Stromal cell of bone marrow (primary cell): ENCODE results near the gene ALG9.
"Not testable (repeated sequence)": the region's sequence is repeated elsewhere in the genome, so short reads cannot be mapped to it uniquely, and the experiment has no call there.

Experiments
- DNase-seq: peaks from one replicate; pipeline ENCODE4 v3.0.0-alpha.2; 2012; ENCODE audit warnings: low read depth

Gene ALG9

GRCh38 chr11:111796696-111797095, 74.7 kb downstream of the ALG9 start:
- DNase-seq = no peak

DNA sequence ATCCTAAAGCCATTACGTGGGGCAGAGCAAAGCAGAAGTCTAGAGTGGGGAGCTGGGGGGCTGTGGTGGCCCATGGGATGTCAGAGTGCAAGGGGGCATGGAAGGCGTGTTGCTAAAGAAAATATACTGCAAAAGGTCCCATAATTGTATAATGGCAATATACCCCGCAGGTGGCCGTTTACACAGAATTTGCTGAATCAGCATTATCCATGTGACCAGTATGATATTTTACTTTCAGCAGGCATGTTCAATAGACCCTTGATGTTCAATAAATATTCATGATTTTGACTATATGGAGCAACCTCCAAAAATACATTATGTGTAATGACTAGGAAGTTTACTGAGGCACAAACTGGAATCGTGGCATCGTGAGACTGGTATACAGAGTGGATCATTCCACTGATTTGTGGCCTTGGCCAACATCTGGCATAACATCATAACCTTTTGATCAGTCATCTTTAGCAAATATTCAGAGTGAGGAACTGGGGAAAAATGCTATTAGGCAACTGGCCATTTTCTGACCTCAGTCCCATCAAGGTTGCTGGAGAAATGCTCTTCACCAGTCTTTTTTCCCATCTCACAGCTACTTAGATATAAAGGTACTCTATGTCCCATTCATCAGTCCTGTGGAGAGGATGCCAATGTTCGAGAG, 75.9 kb downstream of the ALG9 start:
- DNase-seq = peak; percentile 25

GRCh38 chr11:111793863-111794262, 77.5 kb downstream of the ALG9 start:
- DNase-seq = peak; percentile 73

- DNase-seq = no peak
Measured at GRCh38 chr11:111792955-111793500, 78.4 kb downstream of the ALG9 start.

DNA sequence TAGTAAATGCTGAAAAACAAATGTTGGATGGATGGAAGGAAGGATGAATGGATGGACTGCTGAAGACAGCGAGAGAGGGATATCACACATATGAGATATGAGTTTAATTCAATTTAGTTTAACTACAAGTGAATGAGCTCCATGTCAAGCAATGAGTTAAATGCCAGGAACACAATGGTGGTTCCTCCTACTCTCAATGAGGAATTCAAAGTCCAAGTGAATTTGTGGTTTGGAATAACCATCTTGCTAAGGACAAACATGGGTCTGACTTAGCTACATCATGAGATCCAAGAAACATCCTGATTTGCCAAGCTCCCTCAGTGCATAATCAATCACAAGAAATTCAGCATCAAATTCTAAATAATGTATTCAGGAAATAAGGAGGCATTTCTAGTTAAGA, 79.1 kb downstream of the ALG9 start:
- DNase-seq = no peak

GRCh38 chr11:111788464-111788863, 82.9 kb downstream of the ALG9 start:
- DNase-seq = no peak

DNA sequence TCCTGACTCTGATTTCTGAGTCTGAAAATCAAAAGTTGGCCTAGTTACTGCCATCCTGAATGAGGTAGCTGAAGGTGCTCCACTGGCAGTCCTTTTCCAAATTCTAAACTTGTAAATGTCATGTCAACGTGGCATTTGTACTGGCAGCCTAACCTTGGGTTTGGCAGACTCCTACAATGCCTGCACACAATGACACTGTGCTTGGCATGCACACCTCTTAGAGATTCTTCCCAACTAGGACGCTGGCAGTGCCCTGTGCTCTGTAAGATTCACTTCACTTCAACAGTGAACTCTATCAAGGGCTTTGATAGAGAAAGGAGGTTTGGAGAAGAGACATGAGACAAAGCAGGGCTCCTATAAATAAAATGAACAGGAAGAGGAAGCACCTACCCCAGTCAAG, 83.3 kb downstream of the ALG9 start:
- DNase-seq = no peak

DNA sequence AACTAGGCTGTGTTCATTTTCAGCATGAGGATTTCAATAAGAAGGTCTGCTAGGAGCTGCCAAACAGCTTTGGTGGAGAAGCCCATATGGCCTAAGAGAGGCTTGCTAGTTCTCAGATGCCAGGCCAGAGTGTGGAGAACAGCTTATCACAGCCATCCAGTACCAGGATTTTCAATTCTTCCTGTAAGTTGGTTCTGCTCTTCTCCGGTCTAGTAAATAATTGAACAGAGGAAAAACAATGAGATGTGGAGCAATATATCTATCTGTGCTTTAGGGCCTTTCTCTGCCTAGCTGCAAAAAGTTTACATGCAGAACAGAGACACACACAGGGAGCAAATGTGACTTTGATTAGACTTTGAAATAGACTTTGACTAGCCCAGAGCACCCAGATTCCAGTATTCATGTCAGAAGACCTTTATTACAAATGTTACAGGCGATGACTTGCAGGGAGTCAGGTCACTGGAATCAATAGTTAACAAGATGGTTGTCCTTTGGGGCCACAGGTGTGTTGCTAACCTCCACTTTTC, 85.4 kb downstream of the ALG9 start:
- no peak for DNase-seq

DNA sequence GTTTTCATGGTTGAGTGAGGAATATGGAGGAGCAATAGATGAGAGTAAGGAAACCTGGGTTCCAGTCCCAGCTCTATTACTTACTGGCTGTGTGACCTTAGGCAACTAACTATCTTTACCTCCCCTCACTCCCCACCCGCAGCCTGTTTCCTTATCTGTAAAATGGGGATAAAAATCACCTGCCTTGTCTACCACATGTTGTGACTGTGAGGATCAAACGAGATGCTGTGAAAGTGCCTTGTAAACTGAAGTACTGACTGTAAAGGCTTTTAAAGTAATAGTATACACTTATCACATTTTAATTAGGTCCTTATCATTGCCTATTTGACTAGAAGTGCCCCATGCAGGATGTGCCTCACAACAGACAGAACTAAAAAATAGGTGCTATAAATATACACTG, 86.3 kb downstream of the ALG9 start:
- no peak for DNase-seq

DNA sequence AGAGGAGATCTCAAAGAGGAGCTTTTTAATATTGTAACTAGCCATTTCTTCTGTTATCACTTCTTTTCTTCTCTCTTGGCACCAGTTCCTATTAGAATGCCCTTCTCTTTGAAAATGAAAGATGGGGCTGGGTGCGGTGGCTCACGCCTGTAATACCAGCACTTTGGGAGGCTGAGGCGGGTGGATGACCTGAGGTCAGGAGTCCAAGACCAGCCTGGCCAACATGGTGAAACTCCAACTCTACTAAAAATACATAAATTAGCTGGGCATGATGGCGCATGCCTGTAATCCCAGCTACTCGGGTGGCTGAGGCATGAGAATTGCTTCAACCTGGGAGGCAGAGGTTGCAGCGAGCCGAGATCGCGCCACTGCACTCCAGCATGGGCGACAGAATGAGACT, 87.1 kb downstream of the ALG9 start:
- not testable (repeated sequence) for DNase-seq

GRCh38 chr11:111782109-111782741, 89.2 kb downstream of the ALG9 start:
- no peak for DNase-seq

GRCh38 chr11:111779118-111779517, 92.3 kb downstream of the ALG9 start:
- DNase-seq = no peak

DNA sequence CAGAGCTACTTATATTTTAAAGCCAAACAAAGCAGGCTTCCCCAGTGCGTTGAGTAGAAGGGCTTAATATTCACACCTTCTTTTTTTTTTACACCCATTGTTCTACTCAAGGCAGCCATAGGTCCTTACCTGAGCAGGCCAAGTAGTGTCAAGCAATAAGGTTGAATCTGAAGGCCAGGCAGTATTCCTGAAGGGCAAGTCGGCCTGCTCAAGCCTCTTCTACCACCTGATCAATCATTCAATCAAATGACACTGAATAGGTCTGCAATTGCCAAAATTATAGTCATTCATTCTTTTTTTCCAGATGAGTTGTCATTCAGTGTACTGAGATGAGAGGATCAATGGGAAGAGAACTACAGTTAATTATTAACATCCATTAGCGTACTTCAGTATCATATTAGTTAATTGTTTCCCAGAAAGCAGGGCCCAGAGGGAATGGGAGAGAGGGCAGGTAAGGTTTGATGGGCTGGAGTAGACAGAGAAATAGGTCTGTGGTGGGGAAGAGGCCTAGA, 93.3 kb downstream of the ALG9 start:
- no peak for DNase-seq

GRCh38 chr11:111777094-111778046, 94.0 kb downstream of the ALG9 start:
- DNase-seq = peak; percentile 59

GRCh38 chr11:111776398-111777093, 94.8 kb downstream of the ALG9 start:
- DNase-seq = no peak

GRCh38 chr11:111774955-111775710, 96.2 kb downstream of the ALG9 start:
- no peak for DNase-seq

DNA sequence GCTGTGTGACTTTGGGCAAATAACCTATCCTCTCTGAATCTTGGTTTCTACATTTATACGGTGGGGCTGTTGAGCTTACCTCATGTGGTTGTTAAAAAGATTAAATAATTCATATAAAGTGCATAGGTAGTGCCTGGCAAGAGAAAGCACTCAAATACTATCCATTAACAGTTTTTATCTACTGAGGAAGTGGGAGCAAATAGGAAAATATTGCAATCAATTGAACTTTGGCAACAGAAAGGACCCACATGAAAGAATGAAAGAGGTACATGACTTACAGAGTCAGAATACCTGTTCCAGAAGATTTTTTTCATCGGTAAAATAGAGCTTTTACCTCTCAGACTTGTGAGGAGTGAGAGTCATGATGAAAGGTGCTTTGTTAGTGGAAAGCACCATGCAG, 98.8 kb downstream of the ALG9 start:
- DNase-seq = no peak

GRCh38 chr11:111771205-111771604, 100.2 kb downstream of the ALG9 start:
- DNase-seq = not testable (repeated sequence)

DNA sequence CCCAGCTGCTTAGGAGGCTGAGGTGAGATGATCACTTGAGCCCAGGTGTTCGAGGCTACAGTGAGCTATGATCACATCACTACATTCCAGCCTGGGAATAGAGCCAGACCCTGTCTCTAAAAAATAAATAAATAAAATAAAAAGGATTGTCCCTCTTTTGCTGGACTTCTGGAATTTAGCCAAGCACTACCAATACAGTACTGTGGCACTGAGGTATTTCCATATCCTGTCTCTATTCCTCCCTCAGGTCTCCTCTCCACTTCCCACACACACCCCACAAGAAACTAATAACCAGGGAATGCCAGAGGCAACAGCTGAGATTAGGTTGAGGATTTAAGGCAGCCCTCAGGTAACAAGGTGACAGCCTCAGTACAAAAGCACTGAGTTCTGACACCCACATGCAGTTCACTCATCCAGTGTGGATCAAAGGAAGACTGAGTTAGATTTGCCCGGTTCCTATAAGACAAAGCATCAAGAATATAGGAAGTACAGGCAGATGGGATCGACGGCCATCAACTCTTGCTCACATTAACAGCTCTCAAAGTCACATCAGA, 100.7 kb downstream of the ALG9 start:
- no peak for DNase-seq

DNA sequence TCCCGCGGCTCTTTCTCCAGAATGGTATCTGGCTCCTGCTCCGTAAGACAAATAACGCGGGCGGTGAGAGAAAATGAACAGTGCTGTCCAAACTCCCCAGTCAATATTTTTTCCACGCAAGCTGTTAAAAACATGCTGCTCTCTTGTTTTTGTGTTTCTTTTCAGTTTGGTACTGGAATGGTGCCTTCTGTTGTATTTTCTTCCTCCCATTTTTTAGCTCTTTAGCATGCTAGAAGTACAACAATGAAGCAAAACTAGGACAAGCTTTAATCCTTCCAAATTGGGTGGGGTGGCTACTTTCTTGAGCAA, 104.6 kb downstream of the ALG9 start:
- DNase-seq = no peak
